ENCODE results near the gene LGALS8.

LGALS8 gene

GRCh38 chr1:236590553-236591150, 66.9 kb downstream of the LGALS8 start:
- DNase-seq (ENCODE audit: low read depth) = no peak

GRCh38 chr1:236602171-236602570, 78.4 kb downstream of the LGALS8 start:
- no peak for DNase-seq (ENCODE audit: low read depth)

Data from activated T-helper 1 cell treated with Interleukin-2 at 50 U/mL for 16 hours (primary cell).